KOPT-K1 (cell line): ENCODE results near the gene LRPAP1.
"Not testable (repeated sequence)": the region's sequence is repeated elsewhere in the genome, so short reads cannot be mapped to it uniquely, and the experiment has no call there.

Experiments used
- H3K27ac ChIP-seq: fragments of 200-600 bp; sonication (generic); 2 replicates; pipeline ENCODE4 v1.5.1; 2016; ENCODE audit warnings: antibody characterized with exemption, mild to moderate bottlenecking, low read depth, low read length; ENCODE audit not compliant: poor library complexity, severe bottlenecking
- H3K36me3 ChIP-seq: fragments of 200-600 bp; sonication (generic); 2 replicates; pipeline ENCODE4 v1.5.1; 2017; ENCODE audit warnings: antibody characterized with exemption, mild to moderate bottlenecking, low read length, moderate library complexity; ENCODE audit not compliant: insufficient read depth
- H3K9me3 ChIP-seq: fragments of 200-600 bp; sonication (generic); 2 replicates; pipeline ENCODE4 v1.5.1; 2017; ENCODE audit warnings: antibody characterized with exemption, low read length, mild to moderate bottlenecking; ENCODE audit not compliant: insufficient read depth, poor library complexity, severe bottlenecking

LRPAP1 gene

DNA sequence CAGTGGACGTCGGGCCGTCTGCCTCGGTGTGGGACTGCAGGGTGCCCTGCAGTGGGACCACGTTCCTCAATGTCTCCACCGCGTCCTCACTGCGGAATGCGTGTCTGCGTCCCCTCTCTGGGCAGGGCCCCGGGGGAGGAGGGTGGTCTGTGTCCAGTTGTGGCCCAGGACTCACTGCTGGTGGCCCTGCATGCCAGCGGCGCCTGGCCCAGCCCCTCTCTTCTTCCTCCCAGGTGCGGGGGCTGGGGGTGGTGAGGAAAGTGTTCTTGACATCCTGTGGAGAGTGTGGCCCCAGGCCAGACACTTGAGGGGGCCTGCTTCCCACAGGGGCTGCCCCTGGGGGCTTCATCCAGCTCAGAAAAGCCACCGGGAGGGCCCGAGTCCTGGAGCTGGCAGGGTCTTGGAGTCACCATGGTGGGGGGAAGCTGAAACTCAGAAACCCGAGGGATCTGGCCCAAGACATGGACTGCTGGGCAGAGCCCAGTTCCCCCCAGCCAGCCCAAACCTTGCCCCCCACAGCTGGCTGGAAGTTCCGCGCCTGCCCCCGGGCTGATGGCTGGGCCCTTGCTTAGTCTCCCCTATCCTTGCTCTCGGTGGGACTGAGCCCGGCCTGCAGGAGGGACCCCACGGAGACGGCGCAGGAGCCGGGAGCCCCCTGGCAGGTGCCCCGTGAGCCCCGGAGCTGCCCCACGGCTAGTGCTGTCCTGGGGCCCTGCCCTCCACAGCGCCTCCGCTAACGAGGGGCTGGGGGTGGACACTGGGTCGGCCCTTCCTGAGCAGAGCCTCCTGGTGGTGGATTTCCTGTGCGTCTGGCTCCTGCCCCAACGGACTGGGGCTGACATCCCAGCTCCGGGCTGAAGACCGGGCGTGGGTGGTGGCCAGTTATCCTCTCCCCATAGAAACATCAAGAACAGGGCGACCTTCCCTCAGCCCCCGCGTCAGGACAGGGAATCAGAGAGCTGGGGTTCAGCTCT lies 66.2 kb downstream of the LRPAP1 start:
- peaks cover 4% of the 10 kb centered on the region for H3K9me3 ChIP-seq
- no peak overlapping the region for H3K27ac ChIP-seq
- H3K36me3 ChIP-seq = no peaks in the 10 kb centered on the region

DNA sequence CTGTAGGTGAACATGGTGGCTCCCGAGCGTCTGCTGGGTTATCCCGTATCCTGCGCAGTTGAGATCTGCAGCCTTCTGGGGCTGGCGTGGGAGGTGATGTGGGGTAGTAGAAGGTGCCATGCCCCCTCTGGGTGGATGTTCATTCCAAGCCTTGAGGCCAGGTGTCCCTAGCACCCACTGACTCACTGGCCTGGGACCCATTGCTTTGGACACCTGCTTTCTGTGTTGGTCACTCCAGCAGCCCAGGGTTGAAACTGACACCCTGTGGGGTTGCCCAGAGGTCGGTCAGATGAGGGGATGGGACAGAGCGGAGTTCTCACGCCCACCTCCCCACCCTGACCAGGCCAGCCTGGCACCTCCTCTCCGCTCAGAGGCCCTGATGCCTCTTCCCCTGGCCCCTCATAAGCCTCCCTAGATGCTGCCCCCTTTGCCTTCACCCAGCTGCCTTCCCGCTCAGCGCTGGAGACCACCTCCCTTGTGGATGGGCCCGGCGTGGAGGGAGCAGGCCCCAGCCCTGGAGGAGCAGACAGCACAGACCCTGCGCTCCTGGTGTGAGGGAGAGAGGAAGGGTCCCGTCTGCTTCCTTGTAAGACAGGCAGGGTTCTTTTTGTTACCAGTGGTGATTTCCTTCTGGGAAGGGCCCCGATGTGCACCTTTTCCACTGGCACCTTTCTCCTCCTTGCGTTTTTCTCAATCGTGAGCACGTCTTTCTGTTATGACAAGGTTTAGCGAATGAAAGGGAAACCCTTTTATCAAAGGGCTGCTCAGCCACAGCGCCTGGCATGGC lies 67.1 kb downstream of the LRPAP1 start:
- Histone ChIP-seq H3K9me3 (peaks cover 4% of the 10 kb centered on the region), H3K36me3 (no peaks in the 10 kb centered on the region), H3K27ac (no peak overlapping the region)

DNA sequence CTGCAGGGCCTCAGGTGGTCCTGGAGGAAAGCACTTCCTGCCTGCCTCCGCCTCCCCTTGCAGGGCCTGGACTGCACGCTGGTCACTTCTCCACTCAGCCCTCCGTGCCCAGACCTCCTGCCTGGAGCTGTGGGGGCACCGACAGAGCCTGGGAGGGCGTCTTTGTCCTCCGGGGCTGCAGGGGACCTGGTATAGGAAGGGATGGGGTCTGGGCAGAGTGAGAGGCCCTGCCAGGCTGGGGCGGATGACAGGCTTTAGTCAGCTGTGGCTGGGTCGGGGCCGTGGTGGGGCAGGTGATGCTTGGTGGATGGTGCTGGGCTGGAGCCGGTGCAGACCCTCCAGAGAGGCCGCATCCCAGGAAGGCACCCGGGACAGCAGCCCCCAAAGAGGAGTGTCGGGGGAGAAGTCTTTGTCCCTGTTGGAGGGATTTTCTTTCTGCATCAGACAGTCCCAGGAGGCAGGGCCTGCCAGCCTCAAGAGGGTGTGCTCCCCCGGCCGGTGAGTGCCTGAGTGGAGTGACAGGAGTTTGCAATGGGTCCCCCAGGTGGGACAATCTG lies 67.8 kb downstream of the LRPAP1 start:
- Histone ChIP-seq H3K27ac (no peak overlapping the region), H3K36me3 (no peaks in the 10 kb centered on the region), H3K9me3 (peaks cover 4% of the 10 kb centered on the region)

DNA sequence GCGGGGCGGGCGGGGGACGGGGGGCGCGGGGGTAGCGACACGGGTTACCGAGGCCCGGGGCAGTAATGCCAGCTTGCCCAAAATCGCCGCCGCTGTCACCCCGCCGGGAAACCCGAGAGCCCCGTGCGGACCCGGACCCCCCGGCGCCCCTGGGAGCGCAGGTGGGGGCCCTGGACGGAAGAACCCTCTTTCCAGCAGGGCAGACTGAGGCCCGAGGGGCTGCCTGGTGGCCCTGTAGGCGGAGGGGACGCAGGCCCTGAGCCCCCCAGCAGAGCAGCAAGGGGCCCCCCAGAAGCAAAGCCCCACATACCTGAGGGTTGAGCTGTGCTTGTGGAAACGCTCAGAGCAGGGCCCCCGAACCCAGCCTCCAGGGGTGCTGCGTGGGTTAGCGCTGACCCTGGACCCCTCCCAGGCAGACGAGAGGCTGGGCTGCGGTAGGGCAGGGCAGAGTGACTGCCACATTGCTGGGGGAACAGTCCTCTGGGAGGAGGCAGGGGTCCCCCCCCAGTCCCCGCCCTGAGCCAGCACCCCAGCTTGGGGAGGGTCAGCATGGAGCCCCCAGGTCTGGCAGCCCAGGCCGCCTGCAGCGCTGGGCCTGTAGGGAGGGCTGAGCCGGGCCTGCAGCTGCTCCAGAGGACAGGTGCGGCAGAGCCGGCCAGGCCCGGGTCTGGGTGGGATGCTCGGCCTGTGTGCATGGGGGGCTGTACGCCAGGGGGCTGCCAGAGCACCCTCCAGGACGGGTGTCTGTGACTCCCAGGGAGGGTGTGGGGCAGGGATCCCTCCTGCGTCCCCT lies 68.5 kb downstream of the LRPAP1 start:
- H3K27ac ChIP-seq = no peak overlapping the region
- H3K36me3 ChIP-seq = no peaks in the 10 kb centered on the region
- H3K9me3 ChIP-seq = peaks cover 4% of the 10 kb centered on the region

DNA sequence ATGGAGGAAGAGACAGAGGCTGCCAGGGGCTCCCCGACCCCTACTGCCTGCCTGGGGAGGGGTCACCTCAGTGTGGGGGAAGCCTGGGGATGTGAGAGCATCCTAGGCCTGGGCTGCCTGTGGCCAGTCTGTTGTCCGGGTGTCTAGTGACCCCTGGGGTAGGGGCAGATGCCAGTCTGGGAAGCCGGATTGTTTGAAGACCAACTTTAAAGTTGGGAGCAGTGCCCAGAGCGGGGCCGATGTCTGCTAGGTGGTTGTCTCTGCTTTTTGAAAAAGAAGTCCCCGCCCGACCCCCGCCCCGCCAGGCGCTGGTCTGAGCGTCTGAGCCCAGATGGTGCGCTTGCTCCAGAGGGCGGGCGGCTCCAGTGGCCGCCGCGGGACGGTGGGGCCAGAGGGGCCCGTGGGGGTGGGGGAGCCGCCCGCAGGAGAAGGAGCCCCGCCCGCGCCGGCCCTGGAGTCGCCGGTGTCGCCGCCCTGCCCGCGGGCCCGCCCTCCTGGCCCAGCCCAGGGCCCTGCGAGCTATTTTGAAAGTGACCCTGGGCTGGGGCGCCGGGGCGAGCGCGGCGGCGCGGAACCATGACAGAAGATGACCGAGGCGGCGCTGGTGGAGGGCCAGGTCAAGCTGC lies 69.3 kb downstream of the LRPAP1 start, which contains the start of gene DOK7:
DOK7 (plus strand) TSS at position 517 of the 626 bp plus-strand sequence; CDS start at position 587, 70 bp downstream.
- no peaks in the 10 kb centered on the region for H3K9me3 ChIP-seq
- no peaks in the 10 kb centered on the region for H3K36me3 ChIP-seq
- H3K27ac ChIP-seq = no peak within 1 kb of the TSS

GRCh38 chr4:3462321-3462789 lies 69.9 kb downstream of the LRPAP1 start:
- no peak overlapping the region for H3K27ac ChIP-seq
- H3K36me3 ChIP-seq = no peaks in the 10 kb centered on the region

DNA sequence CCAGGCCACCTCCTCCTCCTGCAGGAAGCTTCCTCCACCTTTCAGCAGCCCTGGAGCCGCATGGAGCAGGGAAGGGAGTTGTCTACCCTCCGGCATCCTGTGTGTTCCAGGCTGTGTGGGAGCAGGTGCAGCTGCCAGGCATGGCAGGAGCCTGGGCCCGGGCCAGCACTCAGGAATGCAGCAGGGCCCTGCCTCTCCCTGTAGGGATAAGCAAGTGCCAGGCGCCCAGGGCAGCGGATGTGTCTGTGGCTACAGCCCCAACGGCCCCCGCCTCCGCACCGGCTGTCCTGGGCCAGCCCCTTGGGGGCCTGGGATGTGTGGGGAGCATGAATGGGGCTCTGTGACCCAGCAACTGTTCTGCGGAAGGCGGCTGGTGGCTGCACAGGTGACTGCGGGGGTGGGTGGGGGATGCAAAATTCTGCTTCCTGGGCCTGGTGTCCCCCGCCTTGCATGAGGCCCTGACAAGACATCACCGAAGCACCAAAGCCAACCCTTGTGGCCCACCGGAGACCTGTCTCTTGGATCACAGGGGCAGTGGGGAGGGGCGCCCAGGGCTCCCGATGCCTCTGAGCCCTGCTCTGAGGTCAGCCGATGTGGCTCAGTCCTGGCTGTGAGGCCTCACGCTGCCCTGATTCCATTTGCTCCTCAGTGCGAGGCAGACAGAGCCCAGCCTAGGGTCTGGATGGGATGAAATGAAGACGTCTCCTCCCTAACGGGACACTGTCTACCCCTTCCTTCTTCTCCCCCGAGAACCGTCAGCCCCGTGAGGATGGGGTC lies 70.5 kb downstream of the LRPAP1 start:
- Histone ChIP-seq H3K36me3 (no peaks in the 10 kb centered on the region), H3K27ac (no peak overlapping the region)

More at GRCh38 chr4:3462321-3462789, 69.9 kb downstream of the LRPAP1 start:
- no peaks in the 10 kb centered on the region for H3K9me3 ChIP-seq

DNA sequence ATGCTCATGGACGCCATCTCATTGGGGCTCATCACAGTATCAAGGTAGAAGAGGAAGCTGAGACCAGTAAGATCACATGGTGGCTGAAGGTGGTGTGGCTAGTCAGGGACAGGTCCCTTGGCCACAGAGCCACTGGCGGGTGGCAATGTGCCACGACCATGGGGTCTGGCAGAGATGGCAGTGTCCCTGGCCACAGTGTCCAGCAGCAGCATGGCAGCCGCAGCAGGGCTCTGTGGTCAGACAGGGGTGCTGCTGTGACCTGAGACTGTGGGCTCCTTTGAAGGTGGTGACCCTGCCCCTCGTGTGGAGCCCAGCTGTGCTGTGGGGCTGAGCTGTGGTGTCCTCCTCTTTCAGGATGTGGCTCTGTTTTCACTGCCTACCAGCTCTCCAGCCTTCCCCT lies 71.3 kb downstream of the LRPAP1 start:
- Histone ChIP-seq H3K36me3 (no peaks in the 10 kb centered on the region), H3K9me3 (no peaks in the 10 kb centered on the region), H3K27ac (no peak overlapping the region)

More for the DNA sequence above, 70.5 kb downstream of the LRPAP1 start:
- no peaks in the 10 kb centered on the region for H3K9me3 ChIP-seq

GRCh38 chr4:3459156-3459555 lies 73.1 kb downstream of the LRPAP1 start:
- H3K36me3 ChIP-seq, H3K27ac ChIP-seq: not testable (repeated sequence)
- H3K9me3 ChIP-seq = peaks cover 12% of the 10 kb centered on the region

DNA sequence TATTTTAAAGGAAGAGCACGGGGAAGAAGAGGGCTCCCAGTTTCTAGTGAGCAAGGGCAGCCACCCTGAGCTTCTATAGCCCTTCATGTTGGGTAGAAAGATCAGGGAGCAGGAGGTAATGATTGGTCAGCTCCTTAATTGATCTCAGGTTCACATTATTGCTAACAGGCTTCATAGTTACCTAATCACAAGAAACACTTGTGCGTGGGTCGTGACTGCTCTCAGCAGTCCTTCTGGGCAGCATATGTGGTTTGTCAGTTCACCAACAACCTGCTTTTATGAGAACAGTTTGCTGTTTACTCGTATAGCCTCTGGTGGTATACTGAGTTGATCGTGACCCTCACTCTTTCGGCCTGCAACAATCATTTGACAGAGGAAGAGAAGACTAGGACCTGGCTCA lies 73.9 kb downstream of the LRPAP1 start:
- Histone ChIP-seq H3K36me3 (no peaks in the 10 kb centered on the region), H3K27ac (no peak overlapping the region), H3K9me3 (peaks cover 17% of the 10 kb centered on the region)

DNA sequence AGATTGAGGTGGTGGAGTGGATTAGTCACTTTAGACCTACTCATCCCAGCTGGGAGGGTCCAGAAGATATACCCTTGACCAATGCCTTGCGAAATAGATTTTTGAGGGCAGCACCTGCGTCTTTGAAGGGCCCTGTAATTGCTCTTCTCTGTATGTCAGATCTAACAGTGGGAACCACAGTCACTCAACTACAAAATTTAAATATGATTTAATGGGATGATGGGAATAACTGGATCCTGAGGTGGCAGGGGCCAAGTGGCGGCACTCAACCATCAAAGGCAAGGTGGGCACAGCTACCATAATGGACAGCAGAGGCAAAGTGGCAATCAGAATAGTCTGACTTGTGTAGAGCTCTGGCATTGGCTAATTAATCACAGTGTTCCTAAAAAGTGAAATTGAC lies 76.6 kb downstream of the LRPAP1 start:
- not testable (repeated sequence) for H3K36me3 ChIP-seq, H3K27ac ChIP-seq
- H3K9me3 ChIP-seq = peaks cover 17% of the 10 kb centered on the region
